Measurements from ENCODE around the gene PTPN20. TPM values are rescaled to one million over a fixed set of nuclear protein-coding genes. Genes with fewer than 3 reads are reported as not detected.

Gene PTPN20
- total RNA-seq, 1 donor from 2014 or later = not detected

DNA sequence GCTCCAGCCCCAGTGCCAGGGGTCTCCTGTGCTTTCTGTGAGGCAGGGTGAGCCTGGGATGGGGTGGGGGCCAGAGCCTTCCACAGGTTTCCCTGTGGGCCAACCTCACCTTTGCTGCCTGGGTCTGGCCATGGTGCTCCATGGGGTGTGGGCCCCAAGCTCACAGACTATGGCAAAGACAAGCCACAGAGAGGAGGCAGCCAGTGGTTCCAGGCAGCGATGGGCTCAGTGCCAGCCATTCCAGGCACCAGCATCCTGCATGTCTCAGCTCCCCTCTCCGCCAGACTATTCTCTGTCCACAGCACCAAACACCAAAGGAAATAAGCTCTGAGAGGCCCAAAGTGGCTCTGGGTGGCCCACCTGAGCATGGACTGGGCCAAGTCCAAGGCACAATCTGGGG is 133.5 kb downstream of the PTPN20 start:
- H3K9me3 ChIP-seq = no peaks in the 10 kb centered on the region
- intact Hi-C loops (cut with DNase I) = loop anchor here (5.0 kb wide), 1 partner anchor 123 kb away; no protein-coding TSS in a partner anchor
- H3K4me3 ChIP-seq = no peak overlapping the region
- no peak overlapping the region for H3K27ac ChIP-seq
- no peak for DNase-seq (ENCODE audit: low spot score in 2 of 2)
- peaks cover 6 to 11% of the 10 kb centered on the region in 2 donors for H3K4me1 ChIP-seq
- no peaks in the 10 kb centered on the region for H3K36me3 ChIP-seq
- TF ChIP-seq, protein P1, sequence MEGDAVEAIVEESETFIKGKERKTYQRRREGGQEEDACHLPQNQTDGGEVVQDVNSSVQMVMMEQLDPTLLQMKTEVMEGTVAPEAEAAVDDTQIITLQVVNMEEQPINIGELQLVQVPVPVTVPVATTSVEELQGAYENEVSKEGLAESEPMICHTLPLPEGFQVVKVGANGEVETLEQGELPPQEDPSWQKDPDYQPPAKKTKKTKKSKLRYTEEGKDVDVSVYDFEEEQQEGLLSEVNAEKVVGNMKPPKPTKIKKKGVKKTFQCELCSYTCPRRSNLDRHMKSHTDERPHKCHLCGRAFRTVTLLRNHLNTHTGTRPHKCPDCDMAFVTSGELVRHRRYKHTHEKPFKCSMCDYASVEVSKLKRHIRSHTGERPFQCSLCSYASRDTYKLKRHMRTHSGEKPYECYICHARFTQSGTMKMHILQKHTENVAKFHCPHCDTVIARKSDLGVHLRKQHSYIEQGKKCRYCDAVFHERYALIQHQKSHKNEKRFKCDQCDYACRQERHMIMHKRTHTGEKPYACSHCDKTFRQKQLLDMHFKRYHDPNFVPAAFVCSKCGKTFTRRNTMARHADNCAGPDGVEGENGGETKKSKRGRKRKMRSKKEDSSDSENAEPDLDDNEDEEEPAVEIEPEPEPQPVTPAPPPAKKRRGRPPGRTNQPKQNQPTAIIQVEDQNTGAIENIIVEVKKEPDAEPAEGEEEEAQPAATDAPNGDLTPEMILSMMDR (IDR thresholded peaks at IDR 0.05) = no peak
- H3K27me3 ChIP-seq = no peaks in the 10 kb centered on the region

- intact Hi-C loops (cut with DNase I) = loop anchor here (5.0 kb wide), 1 partner anchor 122 kb away; no protein-coding TSS in a partner anchor
Measured at GRCh38 chr10:47045331-47045861, 134.2 kb downstream of the PTPN20 start.

GRCh38 chr10:47046321-47047126 is 135.3 kb downstream of the PTPN20 start:
- TF ChIP-seq, protein P1 (IDR thresholded peaks at IDR 0.05) = no peak
- Histone ChIP-seq H3K36me3 (no peaks in the 10 kb centered on the region), H3K9me3 (no peaks in the 10 kb centered on the region), H3K27me3 (no peaks in the 10 kb centered on the region), H3K27ac (no peak overlapping the region), H3K4me1 (peaks cover 7 to 20% of the 10 kb centered on the region in 2 donors), H3K4me3 (no peak overlapping the region)
- intact Hi-C loops (cut with DNase I) = loop anchor here (1.0 to 5.0 kb wide), 3 partner anchors 22 to 266 kb away; no protein-coding TSS in a partner anchor
- peak in 1 of 2 donors; percentile 60 for DNase-seq (ENCODE audit: low spot score in 2 of 2)

More at GRCh38 chr10:47045331-47045861, 134.2 kb downstream of the PTPN20 start:
- H3K27ac ChIP-seq = no peak overlapping the region
- no peak overlapping the region for H3K4me3 ChIP-seq
- H3K9me3 ChIP-seq = no peaks in the 10 kb centered on the region
- TF ChIP-seq, protein P1 (IDR thresholded peaks at IDR 0.05) = no peak
- H3K4me1 ChIP-seq = peaks cover 7 to 15% of the 10 kb centered on the region in 2 donors
- DNase-seq (ENCODE audit: low spot score in 2 of 2) = no peak
- H3K27me3 ChIP-seq = no peaks in the 10 kb centered on the region
- H3K36me3 ChIP-seq = no peaks in the 10 kb centered on the region

- Histone ChIP-seq H3K4me3 (no peak overlapping the region), H3K9me3 (no peaks in the 10 kb centered on the region), H3K27ac (no peak overlapping the region), H3K4me1 (peaks cover 7 to 20% of the 10 kb centered on the region in 2 donors), H3K36me3 (no peaks in the 10 kb centered on the region), H3K27me3 (no peaks in the 10 kb centered on the region)
- TF ChIP-seq, protein P1 (IDR thresholded peaks at IDR 0.05) = no peak
- DNase-seq (ENCODE audit: low spot score in 2 of 2) = peak in 1 of 2 donors; percentile 56
- intact Hi-C loops (cut with DNase I) = loop anchor here (1.0 to 5.0 kb wide), 3 partner anchors 22 to 265 kb away; no protein-coding TSS in a partner anchor
Measured at GRCh38 chr10:47047127-47047504, 135.9 kb downstream of the PTPN20 start.

DNA sequence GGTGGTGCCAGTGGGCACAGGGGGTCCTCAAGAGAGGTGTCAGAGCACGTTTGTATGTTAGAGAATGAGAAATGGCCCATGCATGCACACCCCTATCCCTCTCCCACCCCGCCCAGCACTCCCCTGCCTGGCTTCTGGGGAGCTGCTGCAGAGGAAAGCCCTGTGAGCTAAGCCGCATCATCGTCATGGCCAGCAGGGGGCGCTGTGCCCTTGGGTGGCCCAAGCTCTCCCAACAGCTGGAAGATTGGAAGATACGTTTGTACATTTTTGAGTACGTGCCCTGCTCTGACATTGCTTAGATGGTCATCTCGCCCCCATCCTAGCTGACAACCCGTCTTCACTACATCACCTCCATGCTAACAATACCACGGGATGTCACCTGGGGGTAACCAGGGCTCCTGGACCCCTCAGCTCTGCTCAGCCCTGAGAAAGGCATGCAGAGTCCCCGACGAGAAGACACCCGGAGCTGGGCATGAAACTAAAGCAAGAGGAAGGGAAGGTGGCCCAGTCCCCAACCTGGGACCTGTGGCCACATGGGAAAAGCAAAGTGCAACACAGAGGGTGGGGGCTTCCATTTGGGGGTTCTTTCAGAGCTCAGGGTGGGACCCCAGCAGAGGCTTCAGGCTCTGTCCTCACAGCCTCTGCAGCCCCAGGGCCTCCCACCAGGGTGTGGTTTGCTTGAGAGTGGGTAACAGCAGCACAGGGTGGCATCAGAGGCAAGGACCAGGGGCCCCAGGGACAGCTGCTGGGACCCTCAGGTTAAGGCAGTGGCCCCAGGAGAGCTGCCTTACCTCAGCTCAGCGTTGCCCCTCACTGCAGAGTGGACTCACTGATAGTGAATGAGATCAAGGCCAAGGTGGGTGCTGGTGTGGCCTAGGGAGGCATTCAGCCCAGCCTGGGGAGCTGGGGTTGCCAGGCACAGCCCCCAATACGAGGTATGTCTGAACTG is 136.6 kb downstream of the PTPN20 start:
- peaks cover 7 to 20% of the 10 kb centered on the region in 2 donors for H3K4me1 ChIP-seq
- H3K4me3 ChIP-seq = no peak overlapping the region
- intact Hi-C loops (cut with DNase I) = loop anchor here (1.0 to 5.0 kb wide), 3 partner anchors 23 to 264 kb away; no protein-coding TSS in a partner anchor
- no peaks in the 10 kb centered on the region for H3K27me3 ChIP-seq
- TF ChIP-seq, protein P1 (IDR thresholded peaks at IDR 0.05) = peak; percentile 83 to 94 (median 89)
- H3K27ac ChIP-seq = peak overlapping the region in 1 of 2 donors; percentile 82
- peak in 1 of 2 donors; percentile 85 for DNase-seq (ENCODE audit: low spot score in 2 of 2)
- no peaks in the 10 kb centered on the region for H3K9me3 ChIP-seq
- H3K36me3 ChIP-seq = no peaks in the 10 kb centered on the region

All from ascending aorta (tissue), 2 donors.